ENCODE data around the gene C16orf89.
"Not testable (repeated sequence)": the region's sequence is repeated elsewhere in the genome, so short reads cannot be mapped to it uniquely, and the experiment has no call there.

C16orf89 gene, protein sequence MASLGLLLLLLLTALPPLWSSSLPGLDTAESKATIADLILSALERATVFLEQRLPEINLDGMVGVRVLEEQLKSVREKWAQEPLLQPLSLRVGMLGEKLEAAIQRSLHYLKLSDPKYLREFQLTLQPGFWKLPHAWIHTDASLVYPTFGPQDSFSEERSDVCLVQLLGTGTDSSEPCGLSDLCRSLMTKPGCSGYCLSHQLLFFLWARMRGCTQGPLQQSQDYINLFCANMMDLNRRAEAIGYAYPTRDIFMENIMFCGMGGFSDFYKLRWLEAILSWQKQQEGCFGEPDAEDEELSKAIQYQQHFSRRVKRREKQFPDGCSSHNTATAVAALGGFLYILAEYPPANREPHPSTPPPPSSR

GRCh38 chr16:5065813-5066212, at the start of gene C16orf89:
Gene C16orf89, minus strand, starts transcription at chr16:5065956. Its CDS starts 48 bp downstream, at chr16:5065908.
- DNase-seq (ENCODE audit: extremely low spot score) = no peak
- TF ChIP-seq CTCF (IDR thresholded peaks at IDR 0.05; ENCODE audit: control extremely low read depth, extremely low read depth, low read depth, missing control alignments) = no peak
- CTCF ChIA-PET = interaction anchor here (1.2 to 3.0 kb wide), 2 partner anchors 9 to 12 kb away, joined by 6 to 18 read pairs; no protein-coding TSS in a partner anchor
- POLR2A ChIA-PET = no interaction called here

DNA sequence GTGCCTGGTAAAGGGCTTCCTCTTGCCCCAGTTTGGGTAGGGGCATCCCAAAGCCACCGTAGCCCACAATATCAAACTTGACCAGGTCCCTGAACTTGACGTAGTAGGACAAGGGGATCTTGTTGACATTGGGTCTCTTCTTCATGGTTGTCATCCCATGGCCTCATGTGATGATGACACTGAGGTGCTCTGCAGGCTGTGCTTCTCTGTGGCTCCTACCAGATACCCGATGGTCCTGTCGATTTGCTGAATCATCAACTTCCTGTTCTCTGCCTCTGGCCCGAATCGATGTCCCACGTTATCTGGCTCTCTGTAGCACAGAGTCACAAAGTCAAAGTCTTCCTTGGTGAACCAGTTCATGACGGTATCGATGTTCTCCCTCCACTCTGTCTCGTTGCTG, 45.2 kb upstream of the C16orf89 start:
- DNase-seq (ENCODE audit: extremely low spot score); CTCF ChIA-PET; POLR2A ChIA-PET: not testable (repeated sequence)

GRCh38 chr16:5108505-5109158, 42.9 kb upstream of the C16orf89 start:
- TF ChIP-seq CTCF (IDR thresholded peaks at IDR 0.05; ENCODE audit: control extremely low read depth, extremely low read depth, low read depth, missing control alignments) = no peak
- ChIA-PET POLR2A (interaction anchor here (0.5 kb wide), 1 partner anchor 37 kb away, joined by 4 read pairs; no protein-coding TSS in a partner anchor), CTCF (no interaction called here)
- DNase-seq (ENCODE audit: extremely low spot score) = no peak

DNA sequence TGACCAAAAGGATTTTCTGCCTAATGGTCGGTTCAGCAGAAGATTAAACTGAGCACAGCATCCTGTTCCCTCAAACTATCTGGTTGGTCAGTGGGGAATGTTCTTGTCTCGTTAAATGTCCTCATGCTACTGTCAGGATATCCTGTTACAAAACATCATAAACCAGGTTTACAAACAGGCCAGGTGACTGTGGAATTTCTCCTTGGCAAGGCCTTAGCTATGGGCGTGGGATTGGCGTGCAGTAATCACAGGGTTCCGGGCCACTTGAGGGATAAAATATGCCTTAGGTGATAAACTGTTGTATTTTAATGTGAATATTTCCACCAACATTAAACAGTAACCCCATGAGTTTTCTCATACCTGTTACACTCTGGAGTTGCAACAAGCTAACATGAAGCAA, 39.3 kb upstream of the C16orf89 start:
- POLR2A ChIA-PET, CTCF ChIA-PET: not testable (repeated sequence)

GRCh38 chr16:5103296-5104032, 37.7 kb upstream of the C16orf89 start:
- CTCF ChIA-PET; POLR2A ChIA-PET; DNase-seq (ENCODE audit: extremely low spot score): not testable (repeated sequence)

More for the DNA sequence above, 39.3 kb upstream of the C16orf89 start:
- not testable (repeated sequence) for DNase-seq (ENCODE audit: extremely low spot score)

- POLR2A ChIA-PET; DNase-seq (ENCODE audit: extremely low spot score); CTCF ChIA-PET: not testable (repeated sequence)
These were observed 33.4 kb upstream of the C16orf89 start for GRCh38 chr16:5099174-5099573.

- DNase-seq (ENCODE audit: extremely low spot score) = peak; percentile 39
- ChIA-PET POLR2A (interaction anchor here (0.7 to 1.0 kb wide), 2 partner anchors 560 to 734 kb away, joined by 3 read pairs; no protein-coding TSS in a partner anchor), CTCF (interaction anchor here (0.8 kb wide), 1 partner anchor 16 kb away, joined by 3 read pairs; no protein-coding TSS in a partner anchor)
These were observed 32.7 kb upstream of the C16orf89 start for GRCh38 chr16:5098221-5099159.

DNA sequence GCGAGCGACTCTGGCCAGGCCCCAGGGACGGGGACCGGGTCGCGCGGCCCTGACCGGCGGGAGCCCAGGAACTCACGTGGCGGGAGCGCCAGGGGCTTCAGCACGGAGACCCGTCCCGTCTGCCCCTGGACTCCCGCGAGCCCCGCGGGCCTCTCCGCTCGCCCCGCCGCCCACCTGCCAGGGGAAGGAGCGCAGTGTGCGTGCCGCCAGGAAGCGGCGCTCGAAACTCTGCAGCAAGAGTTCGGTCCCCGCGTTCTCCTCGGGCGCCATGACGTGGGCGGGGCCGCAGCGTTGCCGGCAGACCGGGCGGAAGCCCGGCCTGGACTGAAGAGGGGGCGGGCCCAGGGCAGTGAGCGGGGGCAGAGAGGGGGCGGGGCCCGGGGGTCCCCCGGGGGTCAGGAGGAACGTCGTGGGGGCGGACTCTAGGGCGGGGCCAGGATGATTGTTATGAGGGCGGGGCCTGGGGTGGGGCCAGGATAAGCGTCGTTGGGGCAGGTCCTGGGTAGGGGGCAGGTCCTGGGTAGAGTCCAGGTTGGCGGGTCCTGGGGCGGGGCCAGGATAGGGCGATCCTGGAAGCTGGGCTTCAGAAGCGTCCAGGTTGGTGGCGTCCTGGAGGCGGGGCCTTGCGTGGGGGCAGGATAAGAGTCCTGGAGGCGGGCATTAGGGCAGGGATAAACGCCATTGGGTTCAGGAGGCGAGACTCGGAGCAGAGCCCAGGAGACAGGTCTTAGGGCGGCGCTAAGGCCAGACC, 31.9 kb upstream of the C16orf89 start, which contains the start of gene EEF2KMT:
EEF2KMT (minus strand) TSS at position 326 of the 751 bp plus-strand sequence; CDS start at position 270, 56 bp downstream.
- CTCF ChIA-PET = interaction anchor here (0.8 kb wide), 1 partner anchor 17 kb away, joined by 3 read pairs; no protein-coding TSS in a partner anchor
- peak; percentile 93 for DNase-seq (ENCODE audit: extremely low spot score)
- peak; percentile 7 for TF ChIP-seq CTCF (IDR thresholded peaks at IDR 0.05; ENCODE audit: control extremely low read depth, extremely low read depth, low read depth, missing control alignments)
- POLR2A ChIA-PET = interaction anchor here (0.7 to 1.0 kb wide), 2 partner anchors 559 to 733 kb away, joined by 3 read pairs; no protein-coding TSS in a partner anchor

- peak; percentile 7 for DNase-seq (ENCODE audit: extremely low spot score)
- POLR2A ChIA-PET, CTCF ChIA-PET: not testable (repeated sequence)
These were observed 31.3 kb upstream of the C16orf89 start for GRCh38 chr16:5097061-5097469.

- POLR2A ChIA-PET; DNase-seq (ENCODE audit: extremely low spot score): not testable (repeated sequence)
- CTCF ChIA-PET = interaction anchor here (1.8 kb wide), 2 partner anchors 12 to 39 kb away, joined by 3 to 4 read pairs; no protein-coding TSS in a partner anchor
These were observed 30.8 kb upstream of the C16orf89 start for GRCh38 chr16:5096437-5097060.

DNA sequence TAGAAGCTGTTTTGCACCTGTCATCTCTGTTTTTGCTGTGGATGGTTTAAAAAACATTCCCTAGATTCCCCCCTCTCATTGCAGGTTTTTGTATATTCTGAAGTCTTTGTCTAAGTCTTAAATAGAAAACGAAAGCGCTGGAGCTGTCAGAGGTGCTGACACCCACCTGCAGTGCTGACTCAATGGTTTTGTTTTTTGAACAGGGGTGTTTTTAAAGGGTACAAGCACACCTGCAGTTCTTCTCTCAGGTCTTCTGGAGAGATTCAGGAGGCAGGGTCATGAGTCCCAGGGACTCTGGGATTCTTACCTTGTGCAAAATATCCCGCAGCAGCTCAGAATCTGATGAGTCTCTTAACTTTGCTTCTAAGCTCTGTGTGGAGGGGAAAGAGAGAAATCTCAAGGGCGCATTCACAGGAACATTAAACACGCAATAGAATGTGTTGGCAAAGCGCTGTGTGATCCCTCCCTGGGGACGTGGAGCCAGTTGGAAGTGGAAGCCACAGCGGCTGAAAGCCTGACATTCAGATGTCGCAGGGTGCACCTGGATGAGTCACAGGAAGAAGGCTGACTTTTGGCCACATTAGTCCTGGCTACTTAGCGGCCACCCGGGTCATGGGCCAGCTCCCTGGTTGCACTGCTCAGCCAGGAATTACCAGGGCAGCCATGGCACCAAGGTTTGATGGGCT, 29.5 kb upstream of the C16orf89 start:
- DNase-seq (ENCODE audit: extremely low spot score); POLR2A ChIA-PET: not testable (repeated sequence)
- CTCF ChIA-PET = interaction anchor here (1.8 kb wide), 2 partner anchors 10 to 37 kb away, joined by 3 to 4 read pairs; no protein-coding TSS in a partner anchor
